ENCODE data around the gene CTDP1. TPM values are rescaled to one million over a fixed set of nuclear protein-coding genes. Genes with fewer than 3 reads are reported as not detected.

CTDP1 gene
- total RNA-seq, 1 donor from 2014 or later, result 9.4 TPM

DNA sequence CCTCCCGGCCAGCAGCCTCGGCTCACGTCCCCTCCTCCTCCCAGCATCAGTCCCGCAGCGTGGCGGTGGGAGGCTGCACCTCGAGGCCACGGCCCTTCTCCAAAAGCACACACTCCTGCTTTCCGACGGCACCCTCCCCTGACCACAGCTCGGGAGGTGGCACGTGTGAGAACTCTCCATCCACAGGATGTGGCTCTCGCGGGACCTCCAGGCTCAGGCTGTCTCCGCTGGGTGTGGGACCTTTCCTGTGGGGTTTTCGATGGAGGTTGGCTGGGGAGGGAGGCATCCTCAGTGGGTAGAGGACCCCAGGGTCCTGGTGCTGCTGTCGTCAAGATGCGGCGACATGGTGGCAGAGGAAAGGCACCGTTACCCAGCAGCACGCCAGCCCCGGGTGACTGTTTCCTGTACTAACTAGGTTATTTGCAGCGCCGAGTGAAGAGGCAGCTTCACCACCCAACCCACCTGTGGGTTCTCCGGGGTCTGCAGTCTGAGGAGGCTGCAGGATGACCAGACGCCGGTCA is 75.3 kb downstream of the CTDP1 start:
- H3K36me3 ChIP-seq (ENCODE audit: control insufficient read depth in 3 of 3, insufficient read depth in 3 of 3, low read length in 3 of 3), result peaks cover 18 to 26% (median 25%) of the 10 kb centered on the region in 3 donors
- H3K9ac ChIP-seq (ENCODE audit: low read depth in 1 of 3, low read length in 3 of 3), result no peak overlapping the region
- H3K27me3 ChIP-seq (ENCODE audit: control insufficient read depth in 3 of 3, insufficient read depth in 3 of 3, low read length in 3 of 3), result no peaks in the 10 kb centered on the region
- peaks cover 0 to 3% (median 0%) of the 10 kb centered on the region in 3 donors for H3K9me3 ChIP-seq (ENCODE audit: control insufficient read depth in 3 of 3, low read length in 3 of 3)
- H3K27ac ChIP-seq (ENCODE audit: low read depth, low read length), result no peak overlapping the region
- peaks cover 0 to 2% (median 0%) of the 10 kb centered on the region in 3 donors for H3K4me1 ChIP-seq (ENCODE audit: control insufficient read depth in 3 of 3, insufficient read depth in 3 of 3, low read length in 3 of 3)
- no peak overlapping the region for H3K4me3 ChIP-seq (ENCODE audit: low read length in 3 of 3)

DNA sequence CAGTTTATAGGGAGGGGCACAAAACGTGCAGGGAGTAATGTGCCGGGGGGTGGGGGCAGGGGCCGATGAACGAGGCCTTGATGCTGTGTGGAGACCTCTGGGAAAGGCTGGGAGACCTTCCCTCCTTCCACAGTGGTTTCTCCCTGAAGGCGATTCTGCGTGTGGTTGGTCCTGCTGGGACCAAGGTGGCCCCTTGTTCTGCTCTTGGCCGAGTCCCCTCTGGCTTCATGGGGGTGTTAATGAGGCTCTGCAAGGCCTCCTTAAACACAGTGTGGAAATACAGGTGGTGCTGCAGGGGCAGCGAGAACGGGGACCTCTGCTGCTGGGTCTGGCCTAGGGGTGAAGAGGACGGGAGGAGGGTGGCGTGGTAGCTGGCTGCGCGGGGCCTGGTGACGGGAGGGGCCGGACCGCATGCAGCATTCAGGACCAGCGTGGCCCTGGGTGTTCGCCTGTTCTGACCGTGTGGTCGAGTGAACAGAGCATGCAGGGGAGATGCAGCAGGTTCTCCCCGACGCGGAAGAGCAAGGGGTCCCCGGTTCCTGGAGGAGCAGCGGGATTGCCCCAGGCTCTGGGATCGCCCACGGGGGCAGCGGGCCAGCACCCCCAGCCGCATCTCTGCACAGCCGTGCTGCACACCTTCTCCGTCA is 76.0 kb downstream of the CTDP1 start:
- H3K4me1 ChIP-seq (ENCODE audit: control insufficient read depth in 3 of 3, insufficient read depth in 3 of 3, low read length in 3 of 3), result peaks cover 0 to 2% (median 0%) of the 10 kb centered on the region in 3 donors
- H3K36me3 ChIP-seq (ENCODE audit: control insufficient read depth in 3 of 3, insufficient read depth in 3 of 3, low read length in 3 of 3), result peaks cover 18 to 26% (median 25%) of the 10 kb centered on the region in 3 donors
- peaks cover 0 to 3% (median 0%) of the 10 kb centered on the region in 3 donors for H3K9me3 ChIP-seq (ENCODE audit: control insufficient read depth in 3 of 3, low read length in 3 of 3)
- H3K4me3 ChIP-seq (ENCODE audit: low read length in 3 of 3), result no peak overlapping the region
- H3K27ac ChIP-seq (ENCODE audit: low read depth, low read length), result no peak overlapping the region
- no peaks in the 10 kb centered on the region for H3K27me3 ChIP-seq (ENCODE audit: control insufficient read depth in 3 of 3, insufficient read depth in 3 of 3, low read length in 3 of 3)
- H3K9ac ChIP-seq (ENCODE audit: low read depth in 1 of 3, low read length in 3 of 3), result no peak overlapping the region

DNA sequence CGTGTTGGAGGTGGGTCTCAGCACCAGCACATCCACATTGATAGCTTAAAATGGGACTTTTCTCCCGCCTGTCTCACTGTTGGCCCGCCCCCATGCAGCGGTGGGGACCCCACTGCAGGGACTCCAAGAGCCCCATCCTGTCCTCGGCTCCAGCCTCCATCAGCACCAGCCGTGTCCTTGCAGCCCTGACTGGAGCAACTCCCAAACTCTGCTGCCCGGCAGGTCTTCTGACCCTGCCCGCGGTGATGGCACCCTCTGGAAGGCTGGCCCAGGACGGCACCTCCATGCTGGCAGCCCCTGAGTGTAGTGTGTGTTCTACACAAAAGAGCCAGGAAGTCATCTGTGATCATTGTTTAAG is 76.5 kb downstream of the CTDP1 start:
- H3K27ac ChIP-seq (ENCODE audit: low read depth, low read length), result no peak overlapping the region

DNA sequence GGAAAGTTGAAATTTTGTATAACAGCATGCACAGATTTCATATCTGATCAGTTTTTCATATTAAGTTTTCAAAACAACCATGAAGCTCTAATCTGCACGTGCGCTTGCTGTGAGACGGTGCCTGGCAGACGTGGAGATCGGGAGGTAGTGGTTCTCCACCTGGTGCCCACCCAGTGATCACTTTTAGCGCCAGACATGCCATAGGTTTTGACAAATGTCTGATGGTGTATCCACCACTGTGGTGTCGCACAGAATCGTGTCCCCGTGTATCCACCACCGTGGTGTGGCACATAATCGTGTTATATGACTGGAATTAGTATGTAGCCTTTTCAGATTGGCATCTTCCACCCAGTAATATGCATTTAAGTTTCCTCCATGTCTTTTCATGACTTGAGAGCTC is 77.2 kb downstream of the CTDP1 start:
- Histone ChIP-seq H3K4me3 (ENCODE audit: low read length in 3 of 3) (no peak overlapping the region), H3K27ac (ENCODE audit: low read depth, low read length) (no peak overlapping the region), H3K9ac (ENCODE audit: low read depth in 1 of 3, low read length in 3 of 3) (no peak overlapping the region), H3K36me3 (ENCODE audit: control insufficient read depth in 3 of 3, insufficient read depth in 3 of 3, low read length in 3 of 3) (peaks cover 18 to 26% (median 25%) of the 10 kb centered on the region in 3 donors), H3K27me3 (ENCODE audit: control insufficient read depth in 3 of 3, insufficient read depth in 3 of 3, low read length in 3 of 3) (no peaks in the 10 kb centered on the region), H3K9me3 (ENCODE audit: control insufficient read depth in 3 of 3, low read length in 3 of 3) (peaks cover 0 to 3% (median 0%) of the 10 kb centered on the region in 3 donors), H3K4me1 (ENCODE audit: control insufficient read depth in 3 of 3, insufficient read depth in 3 of 3, low read length in 3 of 3) (peaks cover 0 to 2% (median 0%) of the 10 kb centered on the region in 3 donors)

More for the DNA sequence above, 76.5 kb downstream of the CTDP1 start:
- Histone ChIP-seq H3K9me3 (ENCODE audit: control insufficient read depth in 3 of 3, low read length in 3 of 3) (peaks cover 0 to 3% (median 0%) of the 10 kb centered on the region in 3 donors), H3K36me3 (ENCODE audit: control insufficient read depth in 3 of 3, insufficient read depth in 3 of 3, low read length in 3 of 3) (peaks cover 18 to 26% (median 25%) of the 10 kb centered on the region in 3 donors), H3K4me1 (ENCODE audit: control insufficient read depth in 3 of 3, insufficient read depth in 3 of 3, low read length in 3 of 3) (peaks cover 0 to 2% (median 0%) of the 10 kb centered on the region in 3 donors), H3K9ac (ENCODE audit: low read depth in 1 of 3, low read length in 3 of 3) (no peak overlapping the region), H3K4me3 (ENCODE audit: low read length in 3 of 3) (no peak overlapping the region), H3K27me3 (ENCODE audit: control insufficient read depth in 3 of 3, insufficient read depth in 3 of 3, low read length in 3 of 3) (no peaks in the 10 kb centered on the region)

DNA sequence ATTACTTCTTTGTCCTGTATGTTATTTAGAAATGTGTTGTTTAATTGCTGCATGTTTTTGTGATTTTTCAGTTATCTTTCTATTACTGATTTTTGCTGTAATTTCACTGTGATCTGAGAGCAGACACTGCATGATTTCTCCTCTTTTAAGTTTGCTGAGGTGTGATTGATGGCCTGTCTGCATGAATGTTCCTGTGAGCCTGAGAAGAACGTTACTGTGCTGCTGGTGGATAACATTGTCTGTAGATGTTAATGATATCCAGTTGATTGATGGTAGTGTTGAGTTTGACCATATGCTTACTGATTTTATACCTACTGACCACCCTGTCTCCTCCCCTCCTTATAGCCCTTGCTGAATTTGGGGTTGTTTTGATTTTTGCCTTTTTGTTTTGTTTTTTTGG is 80.7 kb downstream of the CTDP1 start:
- no peak overlapping the region for H3K27ac ChIP-seq (ENCODE audit: low read depth, low read length)
- no peaks in the 10 kb centered on the region for H3K27me3 ChIP-seq (ENCODE audit: control insufficient read depth in 3 of 3, insufficient read depth in 3 of 3, low read length in 3 of 3)
- peaks cover 0 to 3% (median 3%) of the 10 kb centered on the region in 3 donors for H3K9me3 ChIP-seq (ENCODE audit: control insufficient read depth in 3 of 3, low read length in 3 of 3)
- peaks cover 0 to 2% (median 0%) of the 10 kb centered on the region in 3 donors for H3K4me1 ChIP-seq (ENCODE audit: control insufficient read depth in 3 of 3, insufficient read depth in 3 of 3, low read length in 3 of 3)
- peaks cover 0 to 5% (median 4%) of the 10 kb centered on the region in 3 donors for H3K36me3 ChIP-seq (ENCODE audit: control insufficient read depth in 3 of 3, insufficient read depth in 3 of 3, low read length in 3 of 3)
- H3K4me3 ChIP-seq (ENCODE audit: low read length in 3 of 3), result no peak overlapping the region
- no peak overlapping the region for H3K9ac ChIP-seq (ENCODE audit: low read depth in 1 of 3, low read length in 3 of 3)

DNA sequence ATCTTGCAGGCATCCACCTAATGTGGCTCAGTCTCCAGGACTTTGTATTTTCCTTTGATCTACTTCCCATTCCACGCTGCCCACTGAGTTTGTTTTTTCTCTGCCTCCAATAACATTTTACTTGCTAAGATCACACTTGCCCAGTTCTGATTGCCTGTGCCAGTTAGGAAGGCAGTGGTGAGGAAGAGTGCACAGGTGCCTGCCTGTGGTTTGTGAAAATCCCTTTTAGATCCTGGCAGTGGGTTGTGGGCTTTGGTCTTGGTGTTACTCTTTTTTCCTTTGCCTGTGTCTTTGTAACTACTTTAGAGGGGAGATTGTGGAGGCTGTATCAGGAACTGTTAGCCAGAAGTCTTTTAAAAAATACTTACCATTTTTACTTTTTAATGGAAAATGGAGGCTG is 81.3 kb downstream of the CTDP1 start:
- Histone ChIP-seq H3K9me3 (ENCODE audit: control insufficient read depth in 3 of 3, low read length in 3 of 3) (peaks cover 0 to 3% (median 3%) of the 10 kb centered on the region in 3 donors), H3K36me3 (ENCODE audit: control insufficient read depth in 3 of 3, insufficient read depth in 3 of 3, low read length in 3 of 3) (peaks cover 0 to 3% (median 0%) of the 10 kb centered on the region in 3 donors)

DNA sequence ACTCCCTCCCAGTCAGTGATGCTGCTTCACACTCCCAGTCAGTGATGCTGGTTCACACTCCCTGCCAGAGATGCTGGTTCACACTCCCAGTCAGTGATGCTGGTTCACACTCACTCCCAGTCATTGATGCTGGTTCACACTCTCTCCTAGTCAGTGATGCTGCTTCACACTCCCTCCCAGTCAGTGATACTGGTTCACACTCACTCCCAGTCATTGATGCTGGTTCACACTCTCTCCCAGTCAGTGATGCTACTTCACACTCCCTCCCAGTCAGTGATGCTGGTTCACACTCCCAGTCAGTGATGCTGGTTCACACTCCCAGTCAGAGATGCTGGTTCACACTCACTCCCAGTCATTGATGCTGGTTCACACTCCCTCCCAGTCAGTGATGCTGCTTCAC is 83.8 kb downstream of the CTDP1 start:
- H3K27ac ChIP-seq (ENCODE audit: low read depth, low read length), result no peak overlapping the region
- H3K4me3 ChIP-seq (ENCODE audit: low read length in 3 of 3), result no peak overlapping the region
- H3K4me1 ChIP-seq (ENCODE audit: control insufficient read depth in 3 of 3, insufficient read depth in 3 of 3, low read length in 3 of 3), result no peaks in the 10 kb centered on the region
- H3K9me3 ChIP-seq (ENCODE audit: control insufficient read depth in 3 of 3, low read length in 3 of 3), result peaks cover 5 to 7% (median 5%) of the 10 kb centered on the region in 3 donors
- H3K27me3 ChIP-seq (ENCODE audit: control insufficient read depth in 3 of 3, insufficient read depth in 3 of 3, low read length in 3 of 3), result peaks cover 0 to 4% (median 4%) of the 10 kb centered on the region in 3 donors
- no peak overlapping the region for H3K9ac ChIP-seq (ENCODE audit: low read depth in 1 of 3, low read length in 3 of 3)
- H3K36me3 ChIP-seq (ENCODE audit: control insufficient read depth in 3 of 3, insufficient read depth in 3 of 3, low read length in 3 of 3), result no peaks in the 10 kb centered on the region

More for the DNA sequence above, 81.3 kb downstream of the CTDP1 start:
- Histone ChIP-seq H3K4me3 (ENCODE audit: low read length in 3 of 3) (no peak overlapping the region), H3K27ac (ENCODE audit: low read depth, low read length) (no peak overlapping the region), H3K27me3 (ENCODE audit: control insufficient read depth in 3 of 3, insufficient read depth in 3 of 3, low read length in 3 of 3) (peaks cover 0 to 4% (median 0%) of the 10 kb centered on the region in 3 donors), H3K4me1 (ENCODE audit: control insufficient read depth in 3 of 3, insufficient read depth in 3 of 3, low read length in 3 of 3) (peaks cover 0 to 2% (median 0%) of the 10 kb centered on the region in 3 donors), H3K9ac (ENCODE audit: low read depth in 1 of 3, low read length in 3 of 3) (no peak overlapping the region)

DNA sequence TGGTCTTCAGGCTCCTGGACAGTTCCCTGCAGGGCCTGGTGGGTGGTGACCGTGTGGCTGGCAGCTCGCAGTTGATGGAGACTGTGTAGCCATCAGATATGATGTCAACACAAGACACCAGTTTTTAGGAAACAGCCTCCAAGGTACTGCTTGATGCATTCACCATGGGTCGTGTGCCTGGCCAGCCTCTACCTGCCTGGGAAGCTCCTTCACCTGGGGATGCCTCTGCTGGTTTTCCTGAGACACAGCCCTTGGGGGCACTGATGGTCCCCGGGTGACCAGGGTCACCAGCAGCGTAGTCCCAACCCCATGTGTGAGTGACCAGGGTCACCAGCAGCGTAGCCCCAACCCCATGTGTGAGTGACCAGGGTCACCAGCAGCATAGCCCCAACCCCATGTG is 84.5 kb downstream of the CTDP1 start:
- no peak overlapping the region for H3K4me3 ChIP-seq (ENCODE audit: low read length in 3 of 3)
- H3K9ac ChIP-seq (ENCODE audit: low read depth in 1 of 3, low read length in 3 of 3), result no peak overlapping the region
- peaks cover 0 to 4% (median 4%) of the 10 kb centered on the region in 3 donors for H3K27me3 ChIP-seq (ENCODE audit: control insufficient read depth in 3 of 3, insufficient read depth in 3 of 3, low read length in 3 of 3)
- H3K36me3 ChIP-seq (ENCODE audit: control insufficient read depth in 3 of 3, insufficient read depth in 3 of 3, low read length in 3 of 3), result no peaks in the 10 kb centered on the region
- peaks cover 5 to 7% (median 5%) of the 10 kb centered on the region in 3 donors for H3K9me3 ChIP-seq (ENCODE audit: control insufficient read depth in 3 of 3, low read length in 3 of 3)
- no peaks in the 10 kb centered on the region for H3K4me1 ChIP-seq (ENCODE audit: control insufficient read depth in 3 of 3, insufficient read depth in 3 of 3, low read length in 3 of 3)
- no peak overlapping the region for H3K27ac ChIP-seq (ENCODE audit: low read depth, low read length)

DNA sequence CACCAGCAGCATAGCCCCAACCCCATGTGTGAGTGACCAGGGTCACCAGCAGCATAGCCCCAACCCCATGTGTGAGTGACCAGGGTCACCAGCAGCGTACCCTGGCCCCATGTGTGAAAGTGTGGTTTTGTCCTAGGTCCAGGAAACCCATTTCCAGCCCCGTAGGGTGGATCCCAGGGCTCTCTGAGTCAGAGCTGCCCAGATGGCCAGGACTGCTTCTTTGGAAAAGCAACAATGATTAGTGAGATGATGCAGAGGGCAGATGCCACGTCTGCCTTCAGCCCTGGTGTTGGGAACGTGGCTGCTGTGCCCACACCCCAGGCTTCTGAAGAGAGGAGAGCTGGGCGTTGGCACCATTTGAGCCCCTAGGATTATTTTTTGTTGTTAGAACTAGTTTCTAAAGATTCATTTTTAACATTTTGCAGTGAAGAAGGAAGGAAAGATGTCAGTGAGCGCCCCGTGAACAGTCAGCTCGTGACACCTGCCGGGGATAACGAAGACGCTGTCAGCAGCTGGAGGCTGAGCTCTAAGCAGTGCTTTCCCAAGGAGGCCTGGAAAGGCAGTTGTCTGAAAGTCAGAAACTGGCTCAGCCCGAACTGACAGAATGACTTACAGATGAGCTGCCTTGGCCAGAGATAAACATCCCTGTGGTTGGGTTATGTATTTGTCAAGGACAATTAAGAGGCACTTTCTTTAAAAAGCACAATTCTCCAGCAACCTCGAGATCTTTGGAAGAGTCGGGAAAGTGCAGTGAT is 86.1 kb downstream of the CTDP1 start:
- H3K27me3 ChIP-seq (ENCODE audit: control insufficient read depth in 3 of 3, insufficient read depth in 3 of 3, low read length in 3 of 3), result peaks cover 0 to 4% (median 4%) of the 10 kb centered on the region in 3 donors
- H3K36me3 ChIP-seq (ENCODE audit: control insufficient read depth in 3 of 3, insufficient read depth in 3 of 3, low read length in 3 of 3), result no peaks in the 10 kb centered on the region
- no peak overlapping the region for H3K4me3 ChIP-seq (ENCODE audit: low read length in 3 of 3)
- H3K27ac ChIP-seq (ENCODE audit: low read depth, low read length), result peak overlapping the region; percentile 38
- H3K4me1 ChIP-seq (ENCODE audit: control insufficient read depth in 3 of 3, insufficient read depth in 3 of 3, low read length in 3 of 3), result no peaks in the 10 kb centered on the region
- peaks cover 2 to 7% (median 5%) of the 10 kb centered on the region in 3 donors for H3K9me3 ChIP-seq (ENCODE audit: control insufficient read depth in 3 of 3, low read length in 3 of 3)
- no peak overlapping the region for H3K9ac ChIP-seq (ENCODE audit: low read depth in 1 of 3, low read length in 3 of 3)

DNA sequence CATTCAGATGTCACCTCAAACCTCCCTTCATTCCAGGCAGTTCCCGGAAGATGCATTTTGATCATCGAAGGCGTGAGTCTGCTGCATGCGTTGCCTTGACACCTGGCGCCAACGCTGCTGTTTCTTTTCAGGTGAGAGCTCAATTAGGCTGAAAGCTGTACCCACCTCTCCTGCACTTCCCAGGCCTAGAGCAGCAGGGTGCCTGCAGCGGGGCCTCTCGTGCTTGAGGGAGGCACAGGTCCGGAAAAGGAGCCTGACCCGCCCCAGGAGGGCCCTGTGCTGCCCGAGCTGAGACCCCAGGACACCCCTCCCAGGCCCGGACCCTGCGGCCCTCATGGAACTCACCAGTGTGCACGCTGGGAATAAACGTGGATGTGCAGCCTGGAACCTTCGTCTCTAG is 86.7 kb downstream of the CTDP1 start:
- Histone ChIP-seq H3K4me3 (ENCODE audit: low read length in 3 of 3) (no peak overlapping the region), H3K4me1 (ENCODE audit: control insufficient read depth in 3 of 3, insufficient read depth in 3 of 3, low read length in 3 of 3) (no peaks in the 10 kb centered on the region), H3K9ac (ENCODE audit: low read depth in 1 of 3, low read length in 3 of 3) (no peak overlapping the region), H3K9me3 (ENCODE audit: control insufficient read depth in 3 of 3, low read length in 3 of 3) (peaks cover 2 to 7% (median 5%) of the 10 kb centered on the region in 3 donors), H3K27ac (ENCODE audit: low read depth, low read length) (no peak overlapping the region), H3K36me3 (ENCODE audit: control insufficient read depth in 3 of 3, insufficient read depth in 3 of 3, low read length in 3 of 3) (no peaks in the 10 kb centered on the region), H3K27me3 (ENCODE audit: control insufficient read depth in 3 of 3, insufficient read depth in 3 of 3, low read length in 3 of 3) (peaks cover 0 to 4% (median 4%) of the 10 kb centered on the region in 3 donors)
